K562 (cell line): Measurements from ENCODE around the gene ZNF32. TPM values are rescaled to one million over a fixed set of nuclear protein-coding genes. Genes with fewer than 3 reads are reported as not detected.
A peak's percentile ranks its signal among the peaks of the same experiment; 100 is the strongest.

Source experiments
- ATAC-seq: fragments of 200-7000 bp; cut with Tn5 transposase; 3 replicates; pipeline ENCODE4 v1.9.1; 2020; ENCODE audit warnings: moderate library complexity
- BruUV-seq: library from RNA; stranded (reverse); fragments of 400-500 nt; replicated peaks from 2 replicates; lab custom pipeline; 2021; lab: Mats Ljungman, UMichigan
- CTCF ChIA-PET: fragments of 300-600 bp; formaldehyde crosslinking; extraction: SDS; loops from one replicate; lab custom pipeline; 2021; ENCODE audit warnings: low intra/inter-chr PET ratio; lab: Yijun Ruan, JAX
- POLR2A ChIA-PET: fragments of 300-600, 350-650 bp; sonication (Branson Sonifier 250); formaldehyde crosslinking; extraction: SDS; loops from one replicate; lab custom pipeline; 2021; ENCODE audit warnings: antibody characterized with exemption, inconsistent platforms; lab: Yijun Ruan, JAX
- DNase-seq, 4 experiments: peaks; one replicate each; pipeline versions ENCODE4 v3.0.0 to v3.0.0-alpha.2; 2011 to 2018; ENCODE audit warnings: low spot score in 3 of 4, mixed read lengths in 3 of 4; ENCODE audit errors: extremely low read depth in 1 of 4
- FAIRE-seq: peaks from 2 replicates; lab custom pipeline; 2011; peaks lifted over from hg19 to GRCh38; lab: Jason Lieb, UNC
- H2AFZ ChIP-seq: 2 replicates; pipeline ENCODE4 v1.6.0; 2011; ENCODE audit warnings: low read depth, low read length, control low read depth, inconsistent platforms
- H3K27ac ChIP-seq: fragments of 200-600 bp; 3 replicates; pipeline ENCODE4 v1.8.0; 2011; ENCODE audit warnings: low read depth, mild to moderate bottlenecking, control low read depth, inconsistent platforms, low read length, moderate library complexity, mixed read lengths; ENCODE audit errors: extremely low read depth
- H3K27me3 ChIP-seq, 2 experiments: fragments of 300-600 bp in 1 of 2; 2 replicates in 1 of 2; 3 replicates in 1 of 2; pipeline versions ENCODE4 v1.6.0 to v1.8.0; 2011; ENCODE audit warnings: inconsistent platforms in 2 of 2, low read length in 2 of 2, mild to moderate bottlenecking in 1 of 2, mixed read lengths in 1 of 2, moderate library complexity in 1 of 2; ENCODE audit not compliant: control insufficient read depth in 2 of 2, insufficient read depth in 2 of 2
- H3K36me3 ChIP-seq: fragments of 300-600 bp; 3 replicates; pipeline ENCODE4 v1.8.0; 2011; ENCODE audit warnings: mild to moderate bottlenecking, low read length, inconsistent platforms; ENCODE audit not compliant: control insufficient read depth, insufficient read depth
- H3K4me1 ChIP-seq, 2 experiments: fragments of 200-600 bp in 1 of 2; replicated peaks in 1 of 2; 2 replicates in 1 of 2; 3 replicates in 1 of 2; pipeline versions ENCODE4 v1.5.1 to v1.8.0; 2011; ENCODE audit warnings: inconsistent platforms in 2 of 2, low read length in 2 of 2, mild to moderate bottlenecking in 1 of 2, mixed read lengths in 1 of 2, moderate library complexity in 1 of 2; ENCODE audit not compliant: control insufficient read depth in 2 of 2, insufficient read depth in 2 of 2
- H3K4me2 ChIP-seq: 2 replicates; pipeline ENCODE4 v1.6.1; 2011; ENCODE audit warnings: low read length, control low read depth, inconsistent platforms, mixed read lengths; ENCODE audit not compliant: insufficient read depth
- H3K4me3 ChIP-seq: fragments of 200-600 bp; sonication (generic), shearing (Covaris generic); 2 replicates; pipeline ENCODE4 v1.5.1; 2016; ENCODE audit warnings: control low read depth, inconsistent platforms
- H3K79me2 ChIP-seq: fragments of 200-600 bp; 3 replicates; pipeline ENCODE4 v1.8.0; 2011; ENCODE audit warnings: low read length, inconsistent platforms; ENCODE audit not compliant: control insufficient read depth, insufficient read depth
- H3K9ac ChIP-seq, 2 experiments: 2 replicates each; pipeline versions ENCODE4 v1.6.0 to v1.6.1; 2011; ENCODE audit warnings: low read depth in 2 of 2, low read length in 2 of 2, control low read depth in 1 of 2, inconsistent platforms in 1 of 2, mild to moderate bottlenecking in 1 of 2, mixed read lengths in 1 of 2; ENCODE audit not compliant: insufficient read depth in 1 of 2
- H3K9me1 ChIP-seq: one replicate; pipeline ENCODE4 v1.6.0; 2011; ENCODE audit warnings: inconsistent platforms, mild to moderate bottlenecking, low read length, moderate library complexity; ENCODE audit not compliant: control insufficient read depth, insufficient read depth
- H3K9me3 ChIP-seq: replicated peaks from 2 replicates; pipeline ENCODE4 v1.5.1; 2011; ENCODE audit warnings: low read depth, low read length, inconsistent platforms; ENCODE audit not compliant: control insufficient read depth, insufficient read depth
- H4K20me1 ChIP-seq: replicated peaks from 2 replicates; pipeline ENCODE4 v1.6.1; 2011; ENCODE audit warnings: low read length, inconsistent platforms, mixed read lengths; ENCODE audit not compliant: control insufficient read depth, insufficient read depth
- BMI1 ChIP-seq: fragments of 150-350 bp; IDR thresholded peaks from 2 replicates; pipeline ENCODE4 v1.6.1; 2014; ENCODE audit warnings: low read length
- BRD4 ChIP-seq: fragments of 200-600 bp; sonication (generic); IDR thresholded peaks from 2 replicates; pipeline ENCODE4 v1.6.1; 2017; ENCODE audit warnings: inconsistent platforms
- CREB3L1 ChIP-seq: fragments of 450-650 bp; IDR thresholded peaks from 2 replicates; pipeline ENCODE4 v1.6.1; 2014; ENCODE audit warnings: low read depth, mild to moderate bottlenecking, moderate library complexity, borderline replicate concordance
- FOXA1 ChIP-seq: fragments of 450-650 bp; IDR thresholded peaks from 2 replicates; pipeline ENCODE4 v1.6.1; 2016; ENCODE audit warnings: mild to moderate bottlenecking, borderline replicate concordance
- JUN ChIP-seq, 2 experiments: sonication (generic) in 1 of 2; formaldehyde crosslinking in 1 of 2; IDR thresholded peaks; 2 replicates each; pipeline versions ENCODE4 v1.6.1 to v1.8.0; 2012 to 2022; ENCODE audit warnings: borderline replicate concordance in 2 of 2, mild to moderate bottlenecking in 2 of 2, improper control_type of control experiment in 1 of 2, low read depth in 1 of 2, low read length in 1 of 2, missing genetic modification reagents in 1 of 2
- KDM1A ChIP-seq, 2 experiments: fragments of 450-650 bp; IDR thresholded peaks; 2 replicates each; pipeline ENCODE4 v1.6.1; 2016; ENCODE audit warnings: mild to moderate bottlenecking in 2 of 2
- KLF6 ChIP-seq: fragments of 250-450 bp; sonication (Bioruptor Pico); IDR thresholded peaks from 2 replicates; pipeline ENCODE4 v1.4.0; 2020; ENCODE audit warnings: mild to moderate bottlenecking, moderate library complexity, borderline replicate concordance
- MCM5 ChIP-seq: fragments of 450-650 bp; IDR thresholded peaks from 2 replicates; pipeline ENCODE4 v1.6.1; 2016; ENCODE audit warnings: low read depth
- PKNOX1 ChIP-seq: fragments of 450-650 bp; IDR thresholded peaks from 2 replicates; pipeline ENCODE4 v1.6.1; 2016
- PTBP1 ChIP-seq: fragments of 200-400 bp; formaldehyde crosslinking; IDR thresholded peaks from 2 replicates; pipeline ENCODE4 v1.6.1; 2017; ENCODE audit warnings: low read depth, low read length
- RAD21 ChIP-seq, 2 experiments: fragments of 250-450 bp in 1 of 2; fragments of 450-650 bp in 1 of 2; sonication (Bioruptor Pico) in 1 of 2; formaldehyde crosslinking in 1 of 2; IDR thresholded peaks in 1 of 2; conservative IDR thresholded peaks in 1 of 2; 2 replicates each; pipeline versions ENCODE4 v1.4.0 to v1.8.0; 2020 to 2022; ENCODE audit warnings: mild to moderate bottlenecking in 2 of 2, moderate library complexity in 1 of 2
- STAG1 ChIP-seq: sonication (generic); formaldehyde crosslinking; IDR thresholded peaks from 2 replicates; pipeline ENCODE4 v1.5.0; 2020; ENCODE audit warnings: missing genetic modification reagents, borderline replicate concordance
- TAF15 ChIP-seq: fragments of 200-400 bp; formaldehyde crosslinking; IDR thresholded peaks from 2 replicates; pipeline ENCODE4 v1.6.1; 2017; ENCODE audit warnings: mild to moderate bottlenecking, low read depth, low read length, moderate library complexity
- TEAD4 ChIP-seq, 2 experiments: sonication (generic) in 1 of 2; formaldehyde crosslinking in 1 of 2; IDR thresholded peaks; 2 replicates each; pipeline versions ENCODE4 v1.6.1 to v1.8.0; 2012 to 2022; ENCODE audit warnings: borderline replicate concordance in 1 of 2, inconsistent platforms in 1 of 2, low read length in 1 of 2, mild to moderate bottlenecking in 1 of 2, missing genetic modification reagents in 1 of 2
- XRCC3 ChIP-seq: fragments of 450-650 bp; IDR thresholded peaks from 2 replicates; pipeline ENCODE4 v1.6.1; 2017; ENCODE audit warnings: mild to moderate bottlenecking, moderate library complexity
- ZFP1 ChIP-seq: fragments of 450-650 bp; formaldehyde crosslinking; IDR thresholded peaks from 2 replicates; pipeline ENCODE4 v1.4.0; 2020; ENCODE audit warnings: mild to moderate bottlenecking, mixed read lengths
- ZNF274 ChIP-seq: IDR thresholded peaks from 2 replicates; pipeline ENCODE4 v1.6.1; 2011; ENCODE audit warnings: low read depth, mild to moderate bottlenecking, low read length, moderate library complexity, borderline replicate concordance
- ZNF316 ChIP-seq: fragments of 450-650 bp; IDR thresholded peaks from 2 replicates; pipeline ENCODE4 v1.6.1; 2016
- ZNF75A ChIP-seq: fragments of 450-650 bp; formaldehyde crosslinking; IDR thresholded peaks from 2 replicates; pipeline ENCODE4 v1.4.0; 2020; ENCODE audit warnings: mild to moderate bottlenecking
- ZNF785 ChIP-seq: fragments of 250-450 bp; sonication (Bioruptor Pico); IDR thresholded peaks from 2 replicates; pipeline ENCODE4 v1.4.0; 2020; ENCODE audit warnings: mild to moderate bottlenecking
- WGBS: fragments of 100-300 bp; shearing (Covaris generic); methylation state at CpG from one replicate; pipeline ENCODE4 v1.1.6; 2016; ENCODE audit warnings: low coverage, mixed read lengths; ENCODE audit not compliant: insufficient coverage; ENCODE audit errors: missing lambda C conversion rate; 5-methylcytosine and 5-hydroxymethylcytosine counted together
- in situ Hi-C: fragments of 300-500 bp; cut with MboI; formaldehyde crosslinking; loops from 4 replicates; pipeline ENCODE4 v1.15.0; 2018; ENCODE audit warnings: inconsistent platforms, mixed read lengths
- intact Hi-C: fragments of 100-400 bp; cut with micrococcal nuclease; formaldehyde crosslinking; loops from 2 replicates; pipeline ENCODE4 v1.14.2; 2022
- polyA plus RNA-seq, 8 experiments: library from polyadenylated mRNA; depleted of rRNA in 4 of 8; stranded (reverse) in 5 of 8; unstranded in 3 of 8; fragments of >200 nt; fragmentation: Nextera tagmentation in 2 of 8; fragmentation: Illumina TruSeq in 1 of 8; extraction: Ambion mirVana in 2 of 8; extraction: Trizol in 1 of 8; gene quantifications; 2 replicates each; pipeline versions ENCODE4 v1.2.1 to v1.2.3, GENCODE V29; 2011 to 2014; ENCODE audit warnings: inconsistent platforms in 1 of 8, missing spikeins in 1 of 8
- total RNA-seq, 7 experiments: library from RNA; depleted of rRNA in 6 of 7; stranded (reverse); fragments of >200 nt in 6 of 7; fragmentation: Illumina TruSeq in 2 of 7; extraction: Trizol in 2 of 7; gene quantifications; 2 replicates each; pipeline versions ENCODE4 v1.2.1 to v1.2.3, GENCODE V29; 2011 to 2021; ENCODE audit warnings: low replicate concordance in 1 of 7

Gene ZNF32
- total and polyA plus RNA-seq, 9 of the 15 experiments (the other 6 are each of a cell fraction or from before 2014, with no cell fraction given) = 17.3 to 57.0 (median 26.3) TPM

GRCh38 chr10:43616697-43617370 is 31.8 kb downstream of the ZNF32 start:
- no peak overlapping the region for H2AFZ ChIP-seq
- no peak overlapping the region for H3K4me2 ChIP-seq
- TSS peak; percentile 24 for BruUV-seq
- no peak overlapping the region for H3K9ac ChIP-seq
- no peaks in the 10 kb centered on the region; the same call in 2 of the 3 replicates for H3K79me2 ChIP-seq
- ChIA-PET POLR2A (no interaction called here), CTCF (no interaction called here)
- no peak overlapping the region for H3K27ac ChIP-seq
- H3K9me3 ChIP-seq = peaks cover 27% of the 10 kb centered on the region
- H3K36me3 ChIP-seq = peaks cover 49% of the 10 kb centered on the region
- H3K4me3 ChIP-seq = no peak overlapping the region
- ATAC-seq = no peak
- no peaks in the 10 kb centered on the region for H4K20me1 ChIP-seq
- intact Hi-C loops (no loop called here), in situ Hi-C loops (no loop called here)
- FAIRE-seq = no peak
- no peak for DNase-seq
- 94% methylated on average over 6 of the region's 6 CpGs for WGBS
- H3K9me1 ChIP-seq = no peaks in the 10 kb centered on the region
- H3K4me1 ChIP-seq = no peaks in the 10 kb centered on the region
- no peaks in the 10 kb centered on the region for H3K27me3 ChIP-seq
- TF ChIP-seq PTBP1 (no peak), ZFP1 (CRISPR knock-in tag) (no peak), ZNF75A (CRISPR knock-in tag) (peak; percentile 55; the same call in 1 of the 2 replicates), JUN (IDR thresholded peaks at IDR 0.05; ENCODE audit: borderline replicate concordance, low read depth, low read length) (no peak), JUN (CRISPR knock-in tag; IDR thresholded peaks at IDR 0.05; ENCODE audit: borderline replicate concordance) (no peak), CREB3L1 (no peak), ZNF274 (peak; percentile 95), KLF6 (CRISPR knock-in tag) (no peak), FOXA1 (no peak), ZNF785 (CRISPR knock-in tag) (no peak), PKNOX1 (no peak), XRCC3 (0 out of 2 replicates have a peak, but pooled peaks have one; percentile 3), MCM5 (no peak), TAF15 (no peak), STAG1 (CRISPR knock-in tag) (no peak), TEAD4 (IDR thresholded peaks at IDR 0.05; ENCODE audit: low read length) (peak; percentile 7; the same call in 1 of the 2 replicates), TEAD4 (CRISPR knock-in tag; IDR thresholded peaks at IDR 0.05; ENCODE audit: borderline replicate concordance) (no peak), ZNF316 (no peak), KDM1A (IDR thresholded peaks at IDR 0.05) (no peak), RAD21 (CRISPR knock-in tag; conservative IDR thresholded peaks at IDR 0.05 in 1 of 2, IDR thresholded peaks at IDR 0.05 in 1 of 2) (no peak), BRD4 (no peak), BMI1 (no peak)
